ENCODE results near the gene TNS4.

GRCh38 chr17:40515011-40515410 lies 13.6 kb upstream of the TNS4 start:
- no peak for TF ChIP-seq CTCF (IDR thresholded peaks at IDR 0.05)
- TF ChIP-seq EZH2phosphoT487 (IDR thresholded peaks at IDR 0.05): no peak
- no peak for TF ChIP-seq EZH2 (IDR thresholded peaks at IDR 0.05)
